Articular chondrocyte of knee joint (primary cell): Measurements from ENCODE around the gene ANO4. TPM values are rescaled to one million over a fixed set of nuclear protein-coding genes. Genes with fewer than 3 reads are reported as not detected.

Experiments
- total RNA-seq: library from RNA; depleted of rRNA; stranded (reverse); fragments of >200 nt; gene quantifications from 2 replicates; pipeline ENCODE4 v1.2.3, GENCODE V29; 2012

The ANO4 gene
- total RNA-seq = 0.32 TPM in 1 of 2 replicates, not detected in the other

DNA sequence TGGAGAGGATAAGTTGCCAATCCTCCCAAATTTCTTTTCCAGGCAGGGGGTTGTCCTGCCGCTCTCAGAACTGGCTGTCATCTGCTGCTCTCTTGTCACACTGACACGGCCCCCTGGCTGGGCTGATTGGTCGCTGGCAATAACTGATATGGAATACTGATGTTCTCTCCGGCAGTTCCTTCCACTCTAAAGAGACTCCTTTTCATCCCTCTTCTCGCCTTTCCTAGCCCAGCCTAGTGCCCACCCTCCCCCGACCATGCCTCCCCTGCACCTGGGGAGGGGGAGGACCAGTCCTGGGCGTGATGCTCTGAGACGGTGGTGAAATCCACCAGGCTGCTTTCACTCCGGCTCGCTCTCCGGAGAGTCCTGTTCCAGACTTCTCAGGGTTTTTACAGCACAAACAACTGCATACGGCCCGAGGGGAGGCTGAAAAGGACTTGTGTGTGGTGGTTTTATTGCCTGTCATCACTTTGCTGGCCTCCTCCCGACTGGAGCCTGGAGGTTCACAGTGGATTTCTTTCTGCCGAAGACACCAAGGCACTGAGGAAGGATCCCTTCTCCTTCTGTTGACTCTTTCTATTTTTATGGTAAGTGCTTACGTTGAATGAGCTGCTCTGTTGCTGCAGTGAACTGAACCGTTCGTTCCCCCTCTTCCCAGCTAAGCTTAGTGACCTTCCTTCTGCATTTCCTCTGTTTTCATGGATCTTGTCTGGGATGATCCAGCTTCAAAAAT is at the start of gene ANO4:
Gene ANO4 (plus strand): TSS at position 336 of the 733 bp plus-strand sequence. CDS start 107,010 bp downstream, outside the sequence.

Other genes starting within 250 kb of the ANO4 start
- 24.2 and 29.2 TPM in 2 replicates for gene GAS2L3, start 221.1 kb upstream of the ANO4 start, total RNA-seq